ENCODE measurements around the gene TTC7B.

TTC7B gene

DNA sequence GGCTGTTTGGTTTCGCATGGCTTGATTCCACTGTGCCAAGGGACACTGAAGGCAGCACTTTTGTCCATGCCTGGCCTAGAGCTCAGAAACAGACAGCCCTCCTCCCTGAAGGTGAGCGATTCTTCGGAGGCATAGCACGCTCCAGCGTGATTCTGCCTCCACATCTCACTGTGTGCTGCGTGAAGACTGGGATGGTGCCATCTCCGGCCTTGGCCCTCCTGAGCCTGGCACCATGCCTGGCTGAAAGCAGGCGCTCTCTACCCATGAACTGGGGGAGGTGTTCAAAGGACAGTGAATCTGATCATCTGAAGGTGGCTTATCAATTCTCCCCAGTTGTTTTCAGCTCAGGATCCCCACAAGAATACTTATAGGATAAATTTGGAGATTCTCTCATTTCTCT is 187.4 kb downstream of the TTC7B start:
- no peak for DNase-seq (ENCODE audit: low read depth)
- no peak overlapping the region for H3K4me3 ChIP-seq (ENCODE audit: low read depth, low read length)
- TF ChIP-seq, protein P1, sequence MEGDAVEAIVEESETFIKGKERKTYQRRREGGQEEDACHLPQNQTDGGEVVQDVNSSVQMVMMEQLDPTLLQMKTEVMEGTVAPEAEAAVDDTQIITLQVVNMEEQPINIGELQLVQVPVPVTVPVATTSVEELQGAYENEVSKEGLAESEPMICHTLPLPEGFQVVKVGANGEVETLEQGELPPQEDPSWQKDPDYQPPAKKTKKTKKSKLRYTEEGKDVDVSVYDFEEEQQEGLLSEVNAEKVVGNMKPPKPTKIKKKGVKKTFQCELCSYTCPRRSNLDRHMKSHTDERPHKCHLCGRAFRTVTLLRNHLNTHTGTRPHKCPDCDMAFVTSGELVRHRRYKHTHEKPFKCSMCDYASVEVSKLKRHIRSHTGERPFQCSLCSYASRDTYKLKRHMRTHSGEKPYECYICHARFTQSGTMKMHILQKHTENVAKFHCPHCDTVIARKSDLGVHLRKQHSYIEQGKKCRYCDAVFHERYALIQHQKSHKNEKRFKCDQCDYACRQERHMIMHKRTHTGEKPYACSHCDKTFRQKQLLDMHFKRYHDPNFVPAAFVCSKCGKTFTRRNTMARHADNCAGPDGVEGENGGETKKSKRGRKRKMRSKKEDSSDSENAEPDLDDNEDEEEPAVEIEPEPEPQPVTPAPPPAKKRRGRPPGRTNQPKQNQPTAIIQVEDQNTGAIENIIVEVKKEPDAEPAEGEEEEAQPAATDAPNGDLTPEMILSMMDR (IDR thresholded peaks at IDR 0.05; ENCODE audit: insufficient read depth, low read depth, low read length, missing control alignments) = no peak

DNA sequence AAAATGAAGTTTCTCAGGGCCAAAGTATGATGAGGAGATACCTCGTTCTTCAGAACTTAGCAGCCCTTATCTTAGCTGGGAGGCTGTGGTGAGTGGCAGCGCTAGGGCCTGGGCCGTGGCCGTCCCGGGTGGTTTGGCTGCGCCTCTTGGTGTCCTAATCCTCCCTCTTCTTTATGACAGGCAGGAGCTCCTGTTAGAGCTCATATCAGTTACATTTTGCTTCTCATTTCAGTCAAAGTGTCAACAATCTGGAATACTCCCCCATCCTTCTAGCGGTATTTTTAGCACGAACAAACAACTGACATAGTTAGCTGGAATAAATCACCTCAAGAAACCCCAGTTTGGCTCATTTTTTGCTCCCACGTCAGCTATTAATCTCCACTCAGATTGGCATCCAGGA is 188.8 kb downstream of the TTC7B start:
- no peak for DNase-seq (ENCODE audit: low read depth)
- no peak overlapping the region for H3K4me3 ChIP-seq (ENCODE audit: low read depth, low read length)
- TF ChIP-seq, protein P1 (IDR thresholded peaks at IDR 0.05; ENCODE audit: insufficient read depth, low read depth, low read length, missing control alignments) = no peak

DNA sequence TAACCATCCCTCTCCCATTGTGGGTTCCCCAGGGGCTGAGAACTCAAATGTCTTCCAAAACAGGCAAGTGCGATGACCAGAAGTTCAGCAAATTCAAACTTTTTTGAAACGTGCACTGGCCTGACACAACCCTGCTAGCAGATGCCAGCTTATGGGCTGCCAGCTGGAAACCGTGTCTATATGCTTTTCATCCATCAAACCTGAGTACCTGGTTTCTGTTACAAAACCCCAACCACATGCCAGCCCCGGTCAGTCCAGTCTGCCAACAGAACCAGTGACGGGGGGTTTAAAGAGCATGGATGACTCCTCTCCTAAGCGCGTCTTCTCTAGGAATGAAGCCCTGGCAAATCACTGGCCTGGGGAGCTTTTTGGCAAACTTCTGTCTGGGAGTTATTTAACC is 189.7 kb downstream of the TTC7B start:
- no peak overlapping the region for H3K4me3 ChIP-seq (ENCODE audit: low read depth, low read length)
- TF ChIP-seq, protein P1 (IDR thresholded peaks at IDR 0.05; ENCODE audit: insufficient read depth, low read depth, low read length, missing control alignments) = no peak
- no peak for DNase-seq (ENCODE audit: low read depth)

DNA sequence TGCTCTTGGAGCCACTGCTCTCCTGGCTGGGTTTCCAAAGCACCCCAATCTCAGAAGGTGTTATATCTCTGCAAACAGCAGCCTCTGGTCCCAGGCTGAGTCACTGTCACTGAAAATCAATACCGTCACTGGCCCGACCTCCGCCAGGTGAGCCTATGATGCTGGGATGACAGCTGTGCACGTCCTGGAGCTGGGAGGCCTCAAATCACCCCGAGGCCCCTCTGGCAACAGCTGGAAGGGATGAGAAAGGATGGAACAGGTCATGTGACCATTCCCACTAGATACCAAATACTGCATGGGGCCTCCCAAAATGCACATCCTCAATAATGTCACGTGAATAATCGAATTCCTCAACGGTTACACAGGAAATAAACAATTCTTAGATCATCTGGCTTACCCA is 190.8 kb downstream of the TTC7B start:
- DNase-seq (ENCODE audit: low read depth) = no peak
- H3K4me3 ChIP-seq (ENCODE audit: low read depth, low read length) = no peak overlapping the region
- TF ChIP-seq, protein P1 (IDR thresholded peaks at IDR 0.05; ENCODE audit: insufficient read depth, low read depth, low read length, missing control alignments) = no peak

DNA sequence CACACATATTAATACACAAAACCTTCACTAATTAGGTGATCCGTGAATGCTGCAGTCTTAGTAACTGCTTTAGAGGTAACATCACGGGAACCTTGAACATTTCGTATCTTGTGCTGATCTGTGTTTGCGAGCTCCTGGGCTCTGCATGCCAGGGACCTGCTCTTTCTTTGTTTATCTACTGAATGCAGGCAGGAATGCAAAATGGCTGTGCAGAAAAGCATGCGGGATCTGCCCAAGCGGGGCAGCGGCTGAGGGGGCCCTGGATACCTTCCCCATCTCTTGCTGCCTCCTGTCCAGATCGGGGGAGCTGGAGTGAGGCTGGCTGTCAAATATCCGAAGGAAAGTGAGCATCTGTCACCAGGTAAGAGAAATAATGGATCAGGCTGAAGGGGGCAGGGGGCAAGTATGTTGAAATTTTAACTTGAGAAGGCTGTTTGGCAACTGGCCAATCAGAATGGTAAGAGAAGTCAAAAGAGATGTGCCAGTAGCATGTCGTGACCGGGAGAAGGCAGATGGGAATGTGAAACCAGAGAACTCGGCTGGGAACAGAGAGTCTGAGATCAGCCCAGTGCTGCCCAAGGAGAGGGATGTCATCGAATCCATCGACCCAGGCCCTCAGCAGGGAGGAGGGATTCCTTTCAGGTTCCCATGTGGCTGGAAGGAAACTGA is 191.4 kb downstream of the TTC7B start:
- H3K4me3 ChIP-seq (ENCODE audit: low read depth, low read length) = no peak overlapping the region
- no peak for DNase-seq (ENCODE audit: low read depth)

DNA sequence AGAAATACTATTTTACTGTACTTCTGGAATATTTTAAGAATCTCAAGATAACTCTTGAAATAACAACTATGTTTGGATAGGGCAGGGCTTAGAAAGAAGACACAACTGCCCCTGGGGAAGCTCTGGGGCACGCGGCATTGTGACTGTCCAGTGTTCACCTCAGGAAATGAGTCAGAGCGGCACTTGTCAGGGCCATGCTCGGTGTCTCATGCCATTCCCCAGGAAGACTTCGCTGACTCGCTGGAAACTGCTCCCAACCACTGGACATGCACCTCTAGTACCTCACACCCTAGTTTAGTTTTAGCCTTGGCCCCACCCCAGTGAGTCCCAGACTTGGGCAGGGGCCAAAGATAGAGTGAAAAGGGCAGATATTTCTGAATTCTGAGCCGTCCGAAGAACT is 192.0 kb downstream of the TTC7B start:
- H3K4me3 ChIP-seq (ENCODE audit: low read depth, low read length) = no peak overlapping the region
- no peak for DNase-seq (ENCODE audit: low read depth)
- TF ChIP-seq, protein P1 (IDR thresholded peaks at IDR 0.05; ENCODE audit: insufficient read depth, low read depth, low read length, missing control alignments) = no peak

More for the DNA sequence above, 191.4 kb downstream of the TTC7B start:
- TF ChIP-seq, protein P1 (IDR thresholded peaks at IDR 0.05; ENCODE audit: insufficient read depth, low read depth, low read length, missing control alignments) = no peak

DNA sequence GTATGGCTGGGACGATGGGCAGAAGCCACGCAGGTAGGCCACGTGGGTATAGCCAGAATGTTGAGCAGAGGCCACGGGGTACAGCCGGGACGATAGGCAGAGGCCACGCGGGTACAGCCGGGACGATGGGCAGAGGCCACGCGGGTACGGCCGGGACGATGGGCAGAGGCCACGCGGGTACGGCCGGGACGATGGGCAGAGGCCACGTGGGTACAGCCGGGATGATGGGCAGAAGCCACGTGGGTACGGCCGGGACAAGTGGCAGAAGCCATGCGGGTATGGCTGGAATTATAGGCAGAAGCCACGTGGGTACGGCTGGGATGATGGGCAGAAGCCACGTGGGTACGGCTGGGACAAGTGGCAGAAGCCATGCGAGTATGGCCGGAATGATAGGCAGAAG is 195.0 kb downstream of the TTC7B start:
- TF ChIP-seq, protein P1 (IDR thresholded peaks at IDR 0.05; ENCODE audit: insufficient read depth, low read depth, low read length, missing control alignments) = no peak
- no peak overlapping the region for H3K4me3 ChIP-seq (ENCODE audit: low read depth, low read length)
- no peak for DNase-seq (ENCODE audit: low read depth)
